ENCODE data around the gene IFITM1. TPM values are rescaled to one million over a fixed set of nuclear protein-coding genes. Genes with fewer than 3 reads are reported as not detected.
"Not testable (repeated sequence)": the region's sequence is repeated elsewhere in the genome, so short reads cannot be mapped to it uniquely, and the experiment has no call there.

Gene IFITM1
- 6.9 TPM for total RNA-seq

GRCh38 chr11:313787-314553 is at the start of gene IFITM1:
Gene IFITM1, plus strand, starts transcription at chr11:314040. Its CDS starts 131 bp downstream, at chr11:314171.
- DNase-seq (ENCODE audit: low spot score in 2 of 2) (no peak), FAIRE-seq (no peak)

- FAIRE-seq (no peak), DNase-seq (ENCODE audit: low spot score in 2 of 2) (no peak)
Observed at GRCh38 chr11:266676-267439, 47.0 kb upstream of the IFITM1 start.

- FAIRE-seq, result no peak
Observed at GRCh38 chr11:267491-267994, 46.3 kb upstream of the IFITM1 start.

GRCh38 chr11:268716-269145 is 45.1 kb upstream of the IFITM1 start:
- not testable (repeated sequence) for FAIRE-seq; DNase-seq (ENCODE audit: low spot score in 2 of 2)

More at GRCh38 chr11:267491-267994, 46.3 kb upstream of the IFITM1 start:
- no peak for DNase-seq (ENCODE audit: low spot score in 2 of 2)

- FAIRE-seq, result no peak
- no peak for DNase-seq (ENCODE audit: low spot score in 2 of 2)
Observed at GRCh38 chr11:269146-269890, 44.5 kb upstream of the IFITM1 start.

- DNase-seq (ENCODE audit: low spot score in 2 of 2) (no peak), FAIRE-seq (no peak)
Observed at GRCh38 chr11:270451-271318, 43.2 kb upstream of the IFITM1 start.

GRCh38 chr11:271319-271715 is 42.5 kb upstream of the IFITM1 start:
- no peak for FAIRE-seq

GRCh38 chr11:272195-272930 is 41.5 kb upstream of the IFITM1 start:
- FAIRE-seq (no peak), DNase-seq (ENCODE audit: low spot score in 2 of 2) (no peak)

More at GRCh38 chr11:271319-271715, 42.5 kb upstream of the IFITM1 start:
- DNase-seq (ENCODE audit: low spot score in 2 of 2), result no peak

- DNase-seq (ENCODE audit: low spot score in 2 of 2) (no peak), FAIRE-seq (no peak)
Observed at GRCh38 chr11:272931-273198, 41.0 kb upstream of the IFITM1 start.

GRCh38 chr11:276219-276618 is 37.6 kb upstream of the IFITM1 start:
- FAIRE-seq (no peak), DNase-seq (ENCODE audit: low spot score in 2 of 2) (no peak)

GRCh38 chr11:278001-278951 is 35.6 kb upstream of the IFITM1 start, which contains the start of gene NLRP6:
Gene NLRP6, plus strand, starts transcription at chr11:278407. Its CDS starts 163 bp downstream, at chr11:278570.
- FAIRE-seq, result no peak

GRCh38 chr11:279040-279965 is 34.5 kb upstream of the IFITM1 start:
- DNase-seq (ENCODE audit: low spot score in 2 of 2) (peak in 1 of 2 donors; percentile 52), FAIRE-seq (no peak)

More at GRCh38 chr11:278001-278951, 35.6 kb upstream of the IFITM1 start, which contains the start of gene NLRP6:
- peak in 1 of 2 donors; percentile 13 for DNase-seq (ENCODE audit: low spot score in 2 of 2)

- FAIRE-seq, result no peak
Observed at GRCh38 chr11:279966-280705, 33.7 kb upstream of the IFITM1 start.

GRCh38 chr11:280706-281485 is 32.9 kb upstream of the IFITM1 start:
- DNase-seq (ENCODE audit: low spot score in 2 of 2), result no peak
- no peak for FAIRE-seq

More at GRCh38 chr11:279966-280705, 33.7 kb upstream of the IFITM1 start:
- DNase-seq (ENCODE audit: low spot score in 2 of 2), result peak in 1 of 2 donors; percentile 27

- no peak for FAIRE-seq
- DNase-seq (ENCODE audit: low spot score in 2 of 2), result no peak
Observed at GRCh38 chr11:281486-282161, 32.2 kb upstream of the IFITM1 start.
